Esophagus muscularis mucosa (tissue), 3 donors: Measurements from ENCODE around the gene ARRDC4.

Experiments used
- CTCF ChIP-seq, 3 experiments: fragments of 200-600 bp in 2 of 3; fragments of 450-650 bp in 1 of 3; sonication (generic) in 2 of 3; IDR thresholded peaks; one replicate each; pipeline ENCODE4 v1.5.1; 2017 to 2019; ENCODE audit warnings: antibody characterized with exemption in 3 of 3, mild to moderate bottlenecking in 2 of 3, moderate library complexity in 1 of 3
- POLR2A ChIP-seq: fragments of 450-650 bp; IDR thresholded peaks from one replicate; pipeline ENCODE4 v1.6.1; 2017; ENCODE audit warnings: antibody characterized with exemption, moderate library complexity, mild to moderate bottlenecking, low read depth
- POLR2AphosphoS5 ChIP-seq, 2 donors: sonication (generic); formaldehyde crosslinking; IDR thresholded peaks; one replicate each; pipeline ENCODE4 v1.6.1; 2017; ENCODE audit warnings: antibody characterized with exemption in 2 of 2

- no peak for TF ChIP-seq POLR2A
- TF ChIP-seq CTCF (IDR thresholded peaks at IDR 0.05) = no peak
- TF ChIP-seq POLR2AphosphoS5 (IDR thresholded peaks at IDR 0.05) = no peak
Observed at GRCh38 chr15:98009971-98010370, 49.5 kb downstream of the ARRDC4 start.
